ENCODE measurements around the gene SV2A.

- TF ChIP-seq CTCF (IDR thresholded peaks at IDR 0.05): no peak
- no peak for TF ChIP-seq POLR2AphosphoS5 (IDR thresholded peaks at IDR 0.05)
Measured at GRCh38 chr1:149942885-149943284, 25.2 kb upstream of the SV2A start.
